K562 (cell line): Measurements from ENCODE around the gene PLEKHA7. TPM values are rescaled to one million over a fixed set of nuclear protein-coding genes. Genes with fewer than 3 reads are reported as not detected.

Experiments used
- ATAC-seq: fragments of 200-7000 bp; cut with Tn5 transposase; 3 replicates; pipeline ENCODE4 v1.9.1; 2020; ENCODE audit warnings: moderate library complexity
- BruUV-seq: library from RNA; stranded (reverse); fragments of 400-500 nt; replicated peaks from 2 replicates; lab custom pipeline; 2021; lab: Mats Ljungman, UMichigan
- CTCF ChIA-PET: fragments of 300-600 bp; formaldehyde crosslinking; extraction: SDS; loops from one replicate; lab custom pipeline; 2021; ENCODE audit warnings: low intra/inter-chr PET ratio; lab: Yijun Ruan, JAX
- POLR2A ChIA-PET: fragments of 300-600, 350-650 bp; sonication (Branson Sonifier 250); formaldehyde crosslinking; extraction: SDS; loops from one replicate; lab custom pipeline; 2021; ENCODE audit warnings: antibody characterized with exemption, inconsistent platforms; lab: Yijun Ruan, JAX
- DNase-seq, 4 experiments: peaks; one replicate each; pipeline versions ENCODE4 v3.0.0 to v3.0.0-alpha.2; 2011 to 2018; ENCODE audit warnings: low spot score in 3 of 4, mixed read lengths in 3 of 4; ENCODE audit errors: extremely low read depth in 1 of 4
- FAIRE-seq: peaks from 2 replicates; lab custom pipeline; 2011; peaks lifted over from hg19 to GRCh38; lab: Jason Lieb, UNC
- H2AFZ ChIP-seq: 2 replicates; pipeline ENCODE4 v1.6.0; 2011; ENCODE audit warnings: low read depth, low read length, control low read depth, inconsistent platforms
- H3K27ac ChIP-seq: fragments of 200-600 bp; 3 replicates; pipeline ENCODE4 v1.8.0; 2011; ENCODE audit warnings: low read depth, mild to moderate bottlenecking, control low read depth, inconsistent platforms, low read length, moderate library complexity, mixed read lengths; ENCODE audit errors: extremely low read depth
- H3K27me3 ChIP-seq, 2 experiments: fragments of 300-600 bp in 1 of 2; 2 replicates in 1 of 2; 3 replicates in 1 of 2; pipeline versions ENCODE4 v1.6.0 to v1.8.0; 2011; ENCODE audit warnings: inconsistent platforms in 2 of 2, low read length in 2 of 2, mild to moderate bottlenecking in 1 of 2, mixed read lengths in 1 of 2, moderate library complexity in 1 of 2; ENCODE audit not compliant: control insufficient read depth in 2 of 2, insufficient read depth in 2 of 2
- H3K36me3 ChIP-seq: fragments of 300-600 bp; 3 replicates; pipeline ENCODE4 v1.8.0; 2011; ENCODE audit warnings: mild to moderate bottlenecking, low read length, inconsistent platforms; ENCODE audit not compliant: control insufficient read depth, insufficient read depth
- H3K4me1 ChIP-seq, 2 experiments: fragments of 200-600 bp in 1 of 2; replicated peaks in 1 of 2; 2 replicates in 1 of 2; 3 replicates in 1 of 2; pipeline versions ENCODE4 v1.5.1 to v1.8.0; 2011; ENCODE audit warnings: inconsistent platforms in 2 of 2, low read length in 2 of 2, mild to moderate bottlenecking in 1 of 2, mixed read lengths in 1 of 2, moderate library complexity in 1 of 2; ENCODE audit not compliant: control insufficient read depth in 2 of 2, insufficient read depth in 2 of 2
- H3K4me2 ChIP-seq: 2 replicates; pipeline ENCODE4 v1.6.1; 2011; ENCODE audit warnings: low read length, control low read depth, inconsistent platforms, mixed read lengths; ENCODE audit not compliant: insufficient read depth
- H3K4me3 ChIP-seq: fragments of 200-600 bp; sonication (generic), shearing (Covaris generic); 2 replicates; pipeline ENCODE4 v1.5.1; 2016; ENCODE audit warnings: control low read depth, inconsistent platforms
- H3K79me2 ChIP-seq: fragments of 200-600 bp; 3 replicates; pipeline ENCODE4 v1.8.0; 2011; ENCODE audit warnings: low read length, inconsistent platforms; ENCODE audit not compliant: control insufficient read depth, insufficient read depth
- H3K9ac ChIP-seq, 2 experiments: 2 replicates each; pipeline versions ENCODE4 v1.6.0 to v1.6.1; 2011; ENCODE audit warnings: low read depth in 2 of 2, low read length in 2 of 2, control low read depth in 1 of 2, inconsistent platforms in 1 of 2, mild to moderate bottlenecking in 1 of 2, mixed read lengths in 1 of 2; ENCODE audit not compliant: insufficient read depth in 1 of 2
- H3K9me1 ChIP-seq: one replicate; pipeline ENCODE4 v1.6.0; 2011; ENCODE audit warnings: inconsistent platforms, mild to moderate bottlenecking, low read length, moderate library complexity; ENCODE audit not compliant: control insufficient read depth, insufficient read depth
- H3K9me3 ChIP-seq: replicated peaks from 2 replicates; pipeline ENCODE4 v1.5.1; 2011; ENCODE audit warnings: low read depth, low read length, inconsistent platforms; ENCODE audit not compliant: control insufficient read depth, insufficient read depth
- H4K20me1 ChIP-seq: replicated peaks from 2 replicates; pipeline ENCODE4 v1.6.1; 2011; ENCODE audit warnings: low read length, inconsistent platforms, mixed read lengths; ENCODE audit not compliant: control insufficient read depth, insufficient read depth
- ARID4B ChIP-seq: sonication (generic); formaldehyde crosslinking; IDR thresholded peaks from 2 replicates; pipeline ENCODE4 v1.8.0; 2022; ENCODE audit warnings: mild to moderate bottlenecking, missing genetic modification reagents
- ESRRA ChIP-seq: fragments of 450-650 bp; IDR thresholded peaks from 2 replicates; pipeline ENCODE4 v1.6.1; 2014; ENCODE audit warnings: low read depth, mild to moderate bottlenecking, moderate library complexity, borderline replicate concordance
- HES1 ChIP-seq: fragments of 450-650 bp; IDR thresholded peaks from 2 replicates; pipeline ENCODE4 v1.6.1; 2016; ENCODE audit warnings: low read depth, mild to moderate bottlenecking, moderate library complexity
- HNRNPUL1 ChIP-seq: fragments of 200-400 bp; formaldehyde crosslinking; IDR thresholded peaks from 2 replicates; pipeline ENCODE4 v1.6.1; 2017; ENCODE audit warnings: low read length
- MED1 ChIP-seq: sonication (generic); formaldehyde crosslinking; IDR thresholded peaks from 2 replicates; pipeline ENCODE4 v1.8.1; 2023; ENCODE audit warnings: missing genetic modification reagents, borderline replicate concordance
- SIRT6 ChIP-seq: IDR thresholded peaks from one replicate; pipeline ENCODE4 v1.6.1; 2012; ENCODE audit warnings: low read depth, mild to moderate bottlenecking, control low read depth, inconsistent platforms, low read length, moderate library complexity
- SNIP1 ChIP-seq: fragments of 450-650 bp; IDR thresholded peaks from 2 replicates; pipeline ENCODE4 v1.7.1; 2017; ENCODE audit warnings: low read depth, mild to moderate bottlenecking
- ZFP1 ChIP-seq: fragments of 450-650 bp; formaldehyde crosslinking; IDR thresholded peaks from 2 replicates; pipeline ENCODE4 v1.4.0; 2020; ENCODE audit warnings: mild to moderate bottlenecking, mixed read lengths
- ZNF449 ChIP-seq: fragments of 250-450 bp; sonication (Bioruptor Pico); IDR thresholded peaks from 2 replicates; pipeline ENCODE4 v1.8.0; 2022; ENCODE audit warnings: moderate library complexity, mild to moderate bottlenecking, inconsistent platforms
- ZNF778 ChIP-seq: fragments of 450-650 bp; formaldehyde crosslinking; IDR thresholded peaks from 2 replicates; pipeline ENCODE4 v1.4.0; 2020; ENCODE audit warnings: mild to moderate bottlenecking, moderate library complexity
- ZNF79 ChIP-seq: fragments of 250-450 bp; sonication (Bioruptor Pico); IDR thresholded peaks from 2 replicates; pipeline ENCODE4 v1.4.0; 2020; ENCODE audit warnings: low read depth, mild to moderate bottlenecking, moderate library complexity
- WGBS: fragments of 100-300 bp; shearing (Covaris generic); methylation state at CpG from one replicate; pipeline ENCODE4 v1.1.6; 2016; ENCODE audit warnings: low coverage, mixed read lengths; ENCODE audit not compliant: insufficient coverage; ENCODE audit errors: missing lambda C conversion rate; 5-methylcytosine and 5-hydroxymethylcytosine counted together
- in situ Hi-C: fragments of 300-500 bp; cut with MboI; formaldehyde crosslinking; loops from 4 replicates; pipeline ENCODE4 v1.15.0; 2018; ENCODE audit warnings: inconsistent platforms, mixed read lengths
- intact Hi-C: fragments of 100-400 bp; cut with micrococcal nuclease; formaldehyde crosslinking; loops from 2 replicates; pipeline ENCODE4 v1.14.2; 2022
- polyA plus RNA-seq, 8 experiments: library from polyadenylated mRNA; depleted of rRNA in 4 of 8; stranded (reverse) in 5 of 8; unstranded in 3 of 8; fragments of >200 nt; fragmentation: Nextera tagmentation in 2 of 8; fragmentation: Illumina TruSeq in 1 of 8; extraction: Ambion mirVana in 2 of 8; extraction: Trizol in 1 of 8; gene quantifications; 2 replicates each; pipeline versions ENCODE4 v1.2.1 to v1.2.3, GENCODE V29; 2011 to 2014; ENCODE audit warnings: inconsistent platforms in 1 of 8, missing spikeins in 1 of 8
- total RNA-seq, 7 experiments: library from RNA; depleted of rRNA in 6 of 7; stranded (reverse); fragments of >200 nt in 6 of 7; fragmentation: Illumina TruSeq in 2 of 7; extraction: Trizol in 2 of 7; gene quantifications; 2 replicates each; pipeline versions ENCODE4 v1.2.1 to v1.2.3, GENCODE V29; 2011 to 2021; ENCODE audit warnings: low replicate concordance in 1 of 7

PLEKHA7 gene
- total and polyA plus RNA-seq, 9 of the 15 experiments (the other 6 are each of a cell fraction or from before 2014, with no cell fraction given), result 0.06 to 0.77 (median 0.20) TPM; not detected in 1

GRCh38 chr11:16812274-16812673, 201.9 kb downstream of the PLEKHA7 start:
- Histone ChIP-seq H3K4me3 (no peak overlapping the region), H4K20me1 (no peaks in the 10 kb centered on the region), H3K36me3 (no peaks in the 10 kb centered on the region), H3K27ac (no peak overlapping the region), H3K4me1 (peaks cover 5 to 11% of the 10 kb centered on the region in 2 experiments; a peak in 3 of 5 replicates), H3K9me1 (no peaks in the 10 kb centered on the region), H3K4me2 (no peak overlapping the region), H3K79me2 (no peaks in the 10 kb centered on the region), H2AFZ (no peak overlapping the region), H3K27me3 (peaks cover 54 to 87% of the 10 kb centered on the region in 2 experiments)
- DNase-seq (no peak), ATAC-seq (no peak), FAIRE-seq (no peak)
- intact Hi-C loops, result no loop called here
- WGBS, result 8% methylated on average over 5 of the region's 5 CpGs
- in situ Hi-C loops, result no loop called here
- no TSS peak for BruUV-seq
- TF ChIP-seq HNRNPUL1 (no peak), MED1 (CRISPR knock-in tag) (no peak), ZNF778 (no peak), ARID4B (no peak), HES1 (no peak), ESRRA (no peak), ZNF79 (no peak), ZFP1 (CRISPR knock-in tag) (no peak), SNIP1 (no peak), SIRT6 (no peak), ZNF449 (CRISPR knock-in tag) (no peak)
- TF ChIP-seq, all 486 proteins: peak for 0
- Histone ChIP-seq H3K9ac (no peak overlapping the region), H3K9me3 (no peaks in the 10 kb centered on the region)
- POLR2A ChIA-PET, result no interaction called here
- CTCF ChIA-PET, result no interaction called here
